ENCODE data around the gene BMPR1A.
A peak's percentile ranks its signal among the peaks of the same experiment; 100 is the strongest.

The BMPR1A gene
- long read RNA-seq, full-length matches to known transcripts, result 3 of 8 reads
- long read RNA-seq, partial matches to known transcripts, result 0 of 8 reads
- long read RNA-seq, other reads (novel, unspliced or antisense), result 5 of 8 reads

DNA sequence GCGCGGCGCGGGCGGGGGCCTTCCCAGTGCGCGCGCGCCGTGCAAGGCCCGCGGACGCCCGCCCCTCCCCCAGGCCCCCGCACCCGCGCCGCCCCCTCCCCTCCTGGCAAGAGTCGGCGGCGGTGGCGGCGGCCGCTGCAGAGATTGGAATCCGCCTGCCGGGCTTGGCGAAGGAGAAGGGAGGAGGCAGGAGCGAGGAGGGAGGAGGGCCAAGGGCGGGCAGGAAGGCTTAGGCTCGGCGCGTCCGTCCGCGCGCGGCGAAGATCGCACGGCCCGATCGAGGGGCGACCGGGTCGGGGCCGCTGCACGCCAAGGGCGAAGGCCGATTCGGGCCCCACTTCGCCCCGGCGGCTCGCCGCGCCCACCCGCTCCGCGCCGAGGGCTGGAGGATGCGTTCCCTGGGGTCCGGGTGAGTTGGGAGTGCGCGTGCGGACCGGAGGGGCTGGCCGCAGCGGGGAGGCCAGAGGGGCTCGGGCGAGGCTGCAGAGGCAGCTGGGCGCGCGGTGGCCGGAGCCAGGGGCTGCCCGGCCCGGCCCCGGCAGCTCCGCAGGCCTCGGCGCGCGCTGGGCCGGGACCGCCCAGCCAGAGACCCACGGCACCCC is at the start of gene BMPR1A:
BMPR1A (plus strand) TSS at position 109 of the 602 bp plus-strand sequence. CDS start 119,400 bp downstream, outside the sequence.
- DNase-seq (ENCODE audit: low read depth in 1 of 2, low spot score in 1 of 2), result no peak
- TF ChIP-seq, protein P1, sequence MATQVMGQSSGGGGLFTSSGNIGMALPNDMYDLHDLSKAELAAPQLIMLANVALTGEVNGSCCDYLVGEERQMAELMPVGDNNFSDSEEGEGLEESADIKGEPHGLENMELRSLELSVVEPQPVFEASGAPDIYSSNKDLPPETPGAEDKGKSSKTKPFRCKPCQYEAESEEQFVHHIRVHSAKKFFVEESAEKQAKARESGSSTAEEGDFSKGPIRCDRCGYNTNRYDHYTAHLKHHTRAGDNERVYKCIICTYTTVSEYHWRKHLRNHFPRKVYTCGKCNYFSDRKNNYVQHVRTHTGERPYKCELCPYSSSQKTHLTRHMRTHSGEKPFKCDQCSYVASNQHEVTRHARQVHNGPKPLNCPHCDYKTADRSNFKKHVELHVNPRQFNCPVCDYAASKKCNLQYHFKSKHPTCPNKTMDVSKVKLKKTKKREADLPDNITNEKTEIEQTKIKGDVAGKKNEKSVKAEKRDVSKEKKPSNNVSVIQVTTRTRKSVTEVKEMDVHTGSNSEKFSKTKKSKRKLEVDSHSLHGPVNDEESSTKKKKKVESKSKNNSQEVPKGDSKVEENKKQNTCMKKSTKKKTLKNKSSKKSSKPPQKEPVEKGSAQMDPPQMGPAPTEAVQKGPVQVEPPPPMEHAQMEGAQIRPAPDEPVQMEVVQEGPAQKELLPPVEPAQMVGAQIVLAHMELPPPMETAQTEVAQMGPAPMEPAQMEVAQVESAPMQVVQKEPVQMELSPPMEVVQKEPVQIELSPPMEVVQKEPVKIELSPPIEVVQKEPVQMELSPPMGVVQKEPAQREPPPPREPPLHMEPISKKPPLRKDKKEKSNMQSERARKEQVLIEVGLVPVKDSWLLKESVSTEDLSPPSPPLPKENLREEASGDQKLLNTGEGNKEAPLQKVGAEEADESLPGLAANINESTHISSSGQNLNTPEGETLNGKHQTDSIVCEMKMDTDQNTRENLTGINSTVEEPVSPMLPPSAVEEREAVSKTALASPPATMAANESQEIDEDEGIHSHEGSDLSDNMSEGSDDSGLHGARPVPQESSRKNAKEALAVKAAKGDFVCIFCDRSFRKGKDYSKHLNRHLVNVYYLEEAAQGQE (IDR thresholded peaks at IDR 0.05; ENCODE audit: insufficient replicate concordance, low read depth), result no peak
- TF ChIP-seq POLR2AphosphoS5 (IDR thresholded peaks at IDR 0.05; ENCODE audit: low read depth) (no peak), GABPA (IDR thresholded peaks at IDR 0.05; ENCODE audit: low read depth) (no peak), SPI1 (IDR thresholded peaks at IDR 0.05; ENCODE audit: borderline replicate concordance, low read depth) (no peak)
- TF ChIP-seq, protein P2, sequence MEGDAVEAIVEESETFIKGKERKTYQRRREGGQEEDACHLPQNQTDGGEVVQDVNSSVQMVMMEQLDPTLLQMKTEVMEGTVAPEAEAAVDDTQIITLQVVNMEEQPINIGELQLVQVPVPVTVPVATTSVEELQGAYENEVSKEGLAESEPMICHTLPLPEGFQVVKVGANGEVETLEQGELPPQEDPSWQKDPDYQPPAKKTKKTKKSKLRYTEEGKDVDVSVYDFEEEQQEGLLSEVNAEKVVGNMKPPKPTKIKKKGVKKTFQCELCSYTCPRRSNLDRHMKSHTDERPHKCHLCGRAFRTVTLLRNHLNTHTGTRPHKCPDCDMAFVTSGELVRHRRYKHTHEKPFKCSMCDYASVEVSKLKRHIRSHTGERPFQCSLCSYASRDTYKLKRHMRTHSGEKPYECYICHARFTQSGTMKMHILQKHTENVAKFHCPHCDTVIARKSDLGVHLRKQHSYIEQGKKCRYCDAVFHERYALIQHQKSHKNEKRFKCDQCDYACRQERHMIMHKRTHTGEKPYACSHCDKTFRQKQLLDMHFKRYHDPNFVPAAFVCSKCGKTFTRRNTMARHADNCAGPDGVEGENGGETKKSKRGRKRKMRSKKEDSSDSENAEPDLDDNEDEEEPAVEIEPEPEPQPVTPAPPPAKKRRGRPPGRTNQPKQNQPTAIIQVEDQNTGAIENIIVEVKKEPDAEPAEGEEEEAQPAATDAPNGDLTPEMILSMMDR (IDR thresholded peaks at IDR 0.05; ENCODE audit: insufficient read depth, low read length), result no peak
- no peak within 1 kb of the TSS for H3K27ac ChIP-seq (replicated peaks)
- H3K4me3 ChIP-seq (replicated peaks; ENCODE audit: insufficient read depth, low read length), result peak within 1 kb of the TSS; percentile 77
- peaks cover 48% of the 10 kb centered on the region for H3K27me3 ChIP-seq (ENCODE audit: insufficient read depth, poor library complexity, severe bottlenecking)

DNA sequence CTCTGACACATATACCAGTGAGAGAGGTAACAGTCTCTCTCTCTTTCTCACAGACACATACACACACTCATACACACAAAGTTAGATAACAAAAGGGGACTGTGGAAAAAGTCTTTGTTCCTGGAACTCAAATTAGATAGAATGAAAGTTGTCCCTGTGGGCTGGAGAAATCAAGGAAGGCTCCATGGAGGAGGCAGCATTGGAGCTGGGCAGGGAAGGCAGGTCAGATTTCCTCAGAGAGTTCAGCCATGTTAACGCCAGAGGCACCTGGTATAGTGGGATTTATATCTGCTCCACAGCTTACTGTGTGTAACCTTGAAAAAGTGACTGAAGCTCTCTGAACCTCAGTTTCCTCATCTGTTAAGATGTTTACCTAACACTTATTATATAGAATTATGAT is 49.4 kb upstream of the BMPR1A start:
- H3K4me3 ChIP-seq (replicated peaks; ENCODE audit: insufficient read depth, low read length), result no peak overlapping the region
- H3K27ac ChIP-seq (replicated peaks), result no peak overlapping the region
- no peaks in the 10 kb centered on the region for H3K27me3 ChIP-seq (ENCODE audit: insufficient read depth, poor library complexity, severe bottlenecking)
- no peak for DNase-seq (ENCODE audit: low read depth in 1 of 2, low spot score in 1 of 2)
- TF ChIP-seq, protein P2 (IDR thresholded peaks at IDR 0.05; ENCODE audit: insufficient read depth, low read length), result no peak
- no peak for TF ChIP-seq POLR2AphosphoS5 (IDR thresholded peaks at IDR 0.05; ENCODE audit: low read depth)
- TF ChIP-seq GABPA (IDR thresholded peaks at IDR 0.05; ENCODE audit: low read depth), result no peak
- TF ChIP-seq, protein P1 (IDR thresholded peaks at IDR 0.05; ENCODE audit: insufficient replicate concordance, low read depth), result no peak
- no peak for TF ChIP-seq SPI1 (IDR thresholded peaks at IDR 0.05; ENCODE audit: borderline replicate concordance, low read depth)

DNA sequence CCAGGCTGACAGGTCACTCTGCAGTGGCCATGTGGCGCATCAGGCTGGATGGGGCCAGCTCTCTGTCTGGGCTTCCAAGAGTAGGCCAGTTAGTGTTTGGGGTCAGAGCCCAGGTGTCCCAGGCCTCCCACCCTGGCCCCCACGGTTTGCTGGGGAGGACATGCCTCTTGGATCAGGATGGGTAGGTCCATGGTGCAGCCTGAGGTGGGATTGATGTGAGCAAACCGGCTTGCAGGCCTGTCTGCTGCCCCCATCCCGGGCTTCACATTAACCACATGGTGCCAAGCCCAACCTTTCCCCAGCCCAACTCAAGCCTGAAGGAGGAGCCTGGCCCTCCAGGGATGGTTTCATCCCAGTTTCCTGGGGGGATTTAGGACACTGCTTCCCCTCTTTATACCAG is 48.9 kb upstream of the BMPR1A start:
- no peak overlapping the region for H3K27ac ChIP-seq (replicated peaks)
- DNase-seq (ENCODE audit: low read depth in 1 of 2, low spot score in 1 of 2), result no peak
- no peak for TF ChIP-seq SPI1 (IDR thresholded peaks at IDR 0.05; ENCODE audit: borderline replicate concordance, low read depth)
- TF ChIP-seq GABPA (IDR thresholded peaks at IDR 0.05; ENCODE audit: low read depth), result no peak
- no peak for TF ChIP-seq POLR2AphosphoS5 (IDR thresholded peaks at IDR 0.05; ENCODE audit: low read depth)
- TF ChIP-seq, protein P2 (IDR thresholded peaks at IDR 0.05; ENCODE audit: insufficient read depth, low read length), result no peak
- TF ChIP-seq, protein P1 (IDR thresholded peaks at IDR 0.05; ENCODE audit: insufficient replicate concordance, low read depth), result no peak
- no peaks in the 10 kb centered on the region for H3K27me3 ChIP-seq (ENCODE audit: insufficient read depth, poor library complexity, severe bottlenecking)
- H3K4me3 ChIP-seq (replicated peaks; ENCODE audit: insufficient read depth, low read length), result no peak overlapping the region
